Suprapubic skin (tissue), 4 donors: ENCODE measurements around the gene NAA10.

Experiments used
- CTCF ChIP-seq, 2 donors: fragments of 200-600 bp in 1 of 2; fragments of 450-650 bp in 1 of 2; sonication (generic) in 1 of 2; IDR thresholded peaks; one replicate each; pipeline ENCODE4 v1.5.1; 2016 to 2019; ENCODE audit warnings: antibody characterized with exemption in 2 of 2, mild to moderate bottlenecking in 1 of 2, moderate library complexity in 1 of 2
- EP300 ChIP-seq: sonication (generic); formaldehyde crosslinking; IDR thresholded peaks from one replicate; pipeline ENCODE4 v1.6.1; 2017; ENCODE audit warnings: antibody characterized with exemption
- POLR2AphosphoS5 ChIP-seq, 3 donors: sonication (generic); formaldehyde crosslinking; IDR thresholded peaks; one replicate each; pipeline ENCODE4 v1.6.1; 2017; ENCODE audit warnings: antibody characterized with exemption in 3 of 3

GRCh38 chrX:153927672-153927921 is 7.2 kb downstream of the NAA10 start:
- TF ChIP-seq EP300 (no peak), CTCF (IDR thresholded peaks at IDR 0.05) (no peak), POLR2AphosphoS5 (IDR thresholded peaks at IDR 0.05) (no peak)
